Glutamatergic neuron (in vitro differentiated cells): ENCODE measurements around the gene NR3C2. TPM values are rescaled to one million over a fixed set of nuclear protein-coding genes. Genes with fewer than 3 reads are reported as not detected.

ENCODE experiments used
- DNase-seq: peaks from one replicate; pipeline ENCODE4 v3.0.0; 2022
- H3K27ac Mint-ChIP-seq: one replicate; pipeline ENCODE4 v1.8.0; 2020; ENCODE audit warnings: mild to moderate bottlenecking, mixed read lengths, inconsistent platforms; ENCODE audit not compliant: unreplicated experiment
- H3K27me3 Mint-ChIP-seq: one replicate; pipeline ENCODE4 v1.8.0; 2020; ENCODE audit warnings: mild to moderate bottlenecking, moderate library complexity, mixed read lengths, inconsistent platforms; ENCODE audit not compliant: unreplicated experiment
- H3K36me3 Mint-ChIP-seq: one replicate; pipeline ENCODE4 v1.8.0; 2020; ENCODE audit warnings: mild to moderate bottlenecking, mixed read lengths, inconsistent platforms; ENCODE audit not compliant: unreplicated experiment
- H3K4me1 Mint-ChIP-seq: one replicate; pipeline ENCODE4 v1.8.0; 2020; ENCODE audit warnings: mild to moderate bottlenecking, low read depth, mixed read lengths, inconsistent platforms; ENCODE audit not compliant: unreplicated experiment
- H3K4me3 Mint-ChIP-seq: one replicate; pipeline ENCODE4 v1.8.0; 2020; ENCODE audit warnings: mild to moderate bottlenecking, mixed read lengths, inconsistent platforms; ENCODE audit not compliant: unreplicated experiment
- H3K9me3 Mint-ChIP-seq: one replicate; pipeline ENCODE4 v1.8.0; 2020; ENCODE audit warnings: mild to moderate bottlenecking, moderate library complexity, mixed read lengths, inconsistent platforms; ENCODE audit not compliant: unreplicated experiment
- CTCF ChIP-seq: fragments of 200-600 bp; sonication (generic); IDR thresholded peaks from one replicate; pipeline ENCODE4 v1.5.0; 2021; ENCODE audit not compliant: partially characterized antibody, unreplicated experiment
- total RNA-seq: library from RNA; stranded (reverse); fragmentation: NEBNext Ultra II Directional; extraction: Animal tissue kit (Norgen Biotek cat#: 25700); gene quantifications from one replicate; pipeline ENCODE4 v1.2.1, GENCODE V29; 2021; ENCODE audit not compliant: unreplicated experiment

Gene NR3C2
- total RNA-seq, 1 donor from 2014 or later = 0.29 TPM

GRCh38 chr4:148215202-148215601 lies 227.0 kb downstream of the NR3C2 start:
- TF ChIP-seq CTCF = no peak
- no peaks in the 10 kb centered on the region for H3K9me3 Mint-ChIP-seq
- no peak for DNase-seq
- H3K36me3 Mint-ChIP-seq = no peaks in the 10 kb centered on the region
- no peaks in the 10 kb centered on the region for H3K4me1 Mint-ChIP-seq
- H3K4me3 Mint-ChIP-seq = no peak overlapping the region
- H3K27me3 Mint-ChIP-seq = peaks cover 4% of the 10 kb centered on the region
- no peak overlapping the region for H3K27ac Mint-ChIP-seq

GRCh38 chr4:148214529-148215166 lies 227.6 kb downstream of the NR3C2 start:
- H3K4me1 Mint-ChIP-seq = no peaks in the 10 kb centered on the region
- H3K9me3 Mint-ChIP-seq = no peaks in the 10 kb centered on the region
- H3K36me3 Mint-ChIP-seq = no peaks in the 10 kb centered on the region
- H3K27me3 Mint-ChIP-seq = peaks cover 4% of the 10 kb centered on the region
- DNase-seq = no peak
- H3K27ac Mint-ChIP-seq = no peak overlapping the region
- no peak for TF ChIP-seq CTCF
- H3K4me3 Mint-ChIP-seq = no peak overlapping the region

GRCh38 chr4:148211533-148211932 lies 230.7 kb downstream of the NR3C2 start:
- Mint-ChIP-seq H3K27me3 (peaks cover 4% of the 10 kb centered on the region), H3K4me3 (no peak overlapping the region), H3K4me1 (no peaks in the 10 kb centered on the region), H3K36me3 (no peaks in the 10 kb centered on the region), H3K27ac (no peak overlapping the region), H3K9me3 (peaks cover under 1% of the 10 kb centered on the region)
- TF ChIP-seq CTCF = no peak
- DNase-seq = no peak

- Mint-ChIP-seq H3K4me3 (no peak overlapping the region), H3K27me3 (peaks cover 4% of the 10 kb centered on the region), H3K4me1 (peaks cover 2% of the 10 kb centered on the region), H3K27ac (no peak overlapping the region), H3K9me3 (peaks cover 2% of the 10 kb centered on the region), H3K36me3 (no peaks in the 10 kb centered on the region)
- no peak for DNase-seq
- TF ChIP-seq CTCF = no peak
Observed at GRCh38 chr4:148210661-148211060, 231.6 kb downstream of the NR3C2 start.

- H3K27me3 Mint-ChIP-seq = peaks cover 3% of the 10 kb centered on the region
- no peak overlapping the region for H3K4me3 Mint-ChIP-seq
- no peak for DNase-seq
- no peak overlapping the region for H3K27ac Mint-ChIP-seq
- peaks cover 5% of the 10 kb centered on the region for H3K4me1 Mint-ChIP-seq
- H3K9me3 Mint-ChIP-seq = peaks cover 2% of the 10 kb centered on the region
- no peak for TF ChIP-seq CTCF
- no peaks in the 10 kb centered on the region for H3K36me3 Mint-ChIP-seq
Observed at GRCh38 chr4:148207068-148207467, 235.1 kb downstream of the NR3C2 start.
